Anterior cingulate cortex (tissue), 58 donors: ENCODE data around the gene IFT80.
A peak's percentile ranks its signal among the peaks of the same experiment; 100 is the strongest.
"Not testable (repeated sequence)": the region's sequence is repeated elsewhere in the genome, so short reads cannot be mapped to it uniquely, and the experiment has no call there.

Experiments used
- DNase-seq, 58 donors: peaks; one replicate each; lab custom pipeline; 2025; lab: John Stamatoyannopoulos, UW

The IFT80 gene

DNA sequence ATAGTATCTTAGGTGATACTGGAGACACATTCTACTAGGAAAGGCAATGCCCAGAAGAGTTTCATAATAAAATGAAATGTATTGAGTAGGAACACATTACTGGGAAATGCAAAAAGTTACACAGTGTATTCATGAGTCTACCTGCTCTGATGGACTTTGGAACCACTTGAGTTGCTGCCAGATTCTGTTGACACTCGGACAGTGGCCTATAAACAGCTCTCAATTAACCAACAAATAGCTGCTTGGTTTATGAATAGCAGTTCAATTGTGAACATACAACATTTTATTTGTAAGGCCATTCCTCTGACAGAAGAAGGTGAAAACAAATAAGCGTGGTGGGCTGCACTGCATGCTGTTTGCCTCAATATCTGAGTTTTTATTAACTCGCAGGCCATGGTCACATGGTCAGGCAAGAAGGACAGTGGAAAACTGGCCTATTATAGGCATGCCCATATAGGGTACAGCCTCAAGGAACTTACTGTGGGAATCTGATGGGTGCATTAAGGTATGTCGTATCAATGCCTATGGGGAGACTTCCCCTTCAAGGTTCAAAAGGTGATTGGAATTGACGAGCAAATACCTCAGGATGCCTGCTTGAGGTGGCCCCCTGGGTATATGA is 107.6 kb downstream of the IFT80 start:
- no peak for DNase-seq

DNA sequence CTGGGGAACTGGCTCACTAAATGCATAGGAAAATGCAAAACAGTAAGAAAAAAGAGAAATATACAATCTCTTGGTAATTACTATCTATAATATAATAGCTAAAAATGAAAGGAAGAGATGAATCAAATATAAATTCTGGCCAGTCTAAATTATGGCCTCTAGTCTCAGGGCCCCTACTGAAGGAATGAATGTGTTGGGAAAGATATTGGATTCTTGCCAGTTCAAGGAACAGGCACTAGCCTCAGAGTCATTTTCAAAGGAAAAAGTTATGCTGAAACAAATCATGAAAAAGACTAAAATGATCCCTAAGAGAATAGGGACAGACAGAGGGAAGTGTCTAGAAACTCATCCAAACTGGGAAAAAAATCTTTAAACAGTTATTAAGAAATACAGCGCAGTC is 111.4 kb downstream of the IFT80 start:
- DNase-seq, result no peak

DNA sequence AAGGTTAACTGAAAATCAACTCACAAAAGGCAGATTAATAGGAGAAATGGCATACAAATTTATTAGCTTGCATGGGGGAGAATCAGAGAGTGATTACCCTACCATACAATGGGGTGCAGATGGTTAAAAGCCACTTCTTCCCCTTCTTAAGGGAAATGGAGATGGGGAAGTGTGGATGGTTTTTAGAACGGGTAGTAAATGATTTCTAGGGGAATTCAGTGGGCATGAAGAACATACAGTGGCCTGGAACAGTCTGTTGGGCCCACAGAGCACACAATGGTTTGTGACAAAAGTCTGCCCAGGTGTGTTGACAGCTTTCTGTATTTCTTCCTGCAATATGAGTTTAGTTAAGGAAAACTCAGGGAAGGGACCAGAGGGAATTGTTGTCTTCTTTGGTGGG is 112.8 kb downstream of the IFT80 start:
- DNase-seq, result no peak

DNA sequence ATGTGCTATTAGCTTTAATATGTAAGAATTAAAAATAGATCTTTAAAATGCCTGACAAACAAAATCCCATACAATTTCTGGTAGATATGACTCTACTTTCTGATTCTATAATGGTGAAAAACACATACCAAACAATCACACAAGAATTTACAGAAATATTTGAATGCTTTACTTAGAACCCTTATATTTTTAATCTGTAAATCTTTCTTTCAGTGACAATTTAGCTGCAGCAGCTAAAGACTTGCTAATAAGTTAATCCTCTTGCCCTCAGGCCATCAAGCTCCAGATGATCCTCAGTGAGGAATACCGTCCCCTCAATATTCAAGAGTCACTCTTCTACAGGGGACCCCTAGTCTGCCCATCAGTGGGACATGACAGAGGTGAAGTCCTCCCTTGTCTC is 118.2 kb downstream of the IFT80 start:
- no peak for DNase-seq

DNA sequence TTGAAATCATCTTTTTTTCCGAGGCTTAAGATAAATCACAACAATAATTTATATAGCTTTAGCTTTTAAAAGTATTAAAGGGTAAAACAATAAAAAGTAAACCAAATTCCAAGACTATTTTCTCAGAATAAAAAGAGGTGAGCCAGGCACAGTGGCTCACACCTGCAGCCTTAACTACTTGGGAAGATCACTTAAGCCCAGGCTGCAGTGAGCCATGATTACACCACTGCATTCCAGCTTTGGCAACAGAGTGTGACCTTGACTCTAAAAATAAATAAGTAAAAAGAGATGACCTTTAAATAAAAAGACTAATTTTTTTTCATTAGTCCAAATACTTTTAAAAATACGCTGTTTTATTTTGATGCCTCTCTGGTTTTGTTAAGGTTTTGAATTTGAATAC is 119.4 kb downstream of the IFT80 start:
- no peak for DNase-seq

DNA sequence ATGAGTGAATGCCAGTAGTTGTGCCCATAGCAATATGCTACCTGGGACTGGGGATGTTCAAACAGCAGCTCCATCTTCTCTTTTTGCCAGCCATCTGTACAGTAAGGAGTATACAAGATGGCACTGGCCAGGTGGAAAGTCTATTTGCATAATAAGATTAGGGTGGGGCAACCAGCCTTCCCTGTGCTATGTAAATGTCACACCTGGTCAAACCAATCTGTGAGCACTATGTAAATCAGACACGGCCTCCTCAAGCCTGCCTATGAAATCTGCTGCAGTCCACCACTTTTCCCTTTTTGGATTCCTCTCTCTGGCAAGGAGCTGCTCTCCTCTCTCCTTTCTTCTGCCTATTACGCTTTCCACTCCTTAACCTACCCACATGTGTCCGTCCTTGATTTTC is 120.8 kb downstream of the IFT80 start:
- DNase-seq, result no peak

DNA sequence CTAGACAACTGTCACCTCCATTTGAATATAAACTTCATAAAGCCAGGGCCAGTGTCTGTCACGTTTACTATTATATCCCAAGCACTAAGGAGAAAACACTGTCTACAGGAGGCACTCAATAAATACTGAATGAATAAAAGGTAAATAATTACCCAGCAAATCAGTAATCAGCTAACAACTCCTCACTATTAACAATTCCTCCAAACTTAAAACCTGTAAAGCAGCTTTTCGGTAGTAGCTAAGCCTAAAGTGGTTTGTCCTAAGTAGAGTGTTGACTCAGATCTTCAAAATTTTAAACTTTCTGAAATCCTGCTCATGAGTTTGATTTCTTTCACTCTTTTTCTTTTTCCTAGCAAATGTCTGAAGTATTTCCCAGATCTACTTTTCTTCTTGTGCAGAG is 133.9 kb downstream of the IFT80 start:
- DNase-seq, result no peak

DNA sequence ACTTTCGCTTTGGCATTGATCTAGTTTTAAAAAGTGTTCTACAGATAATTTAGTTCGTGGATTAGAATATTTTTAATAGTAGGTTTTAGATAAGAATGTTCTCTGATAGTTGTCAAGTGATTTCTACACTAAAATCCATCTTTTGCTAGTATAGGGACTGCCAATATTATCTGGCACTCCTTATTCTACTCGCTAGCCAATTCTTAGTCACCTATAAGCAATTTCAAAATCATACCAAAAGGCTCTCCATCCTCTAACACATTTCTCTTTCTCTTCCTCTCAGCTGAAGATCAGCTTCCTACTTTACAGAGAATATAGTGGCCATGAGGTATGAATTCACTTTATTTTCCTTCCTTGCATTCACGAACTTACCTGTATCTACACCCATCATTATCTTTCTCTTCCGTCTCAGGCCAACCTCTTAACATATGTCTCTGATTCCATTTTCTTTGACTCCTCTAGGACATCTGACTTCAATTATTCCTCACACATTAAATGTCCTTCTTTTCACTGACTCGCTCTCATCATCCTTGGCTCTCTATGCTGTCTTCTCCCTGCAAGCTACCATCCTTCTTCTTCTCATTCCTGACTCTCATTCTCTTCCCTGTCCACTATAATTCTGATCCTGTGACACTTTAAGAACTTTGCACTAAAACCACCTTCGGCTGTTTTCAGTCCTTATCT is 138.3 kb downstream of the IFT80 start:
- no peak for DNase-seq

DNA sequence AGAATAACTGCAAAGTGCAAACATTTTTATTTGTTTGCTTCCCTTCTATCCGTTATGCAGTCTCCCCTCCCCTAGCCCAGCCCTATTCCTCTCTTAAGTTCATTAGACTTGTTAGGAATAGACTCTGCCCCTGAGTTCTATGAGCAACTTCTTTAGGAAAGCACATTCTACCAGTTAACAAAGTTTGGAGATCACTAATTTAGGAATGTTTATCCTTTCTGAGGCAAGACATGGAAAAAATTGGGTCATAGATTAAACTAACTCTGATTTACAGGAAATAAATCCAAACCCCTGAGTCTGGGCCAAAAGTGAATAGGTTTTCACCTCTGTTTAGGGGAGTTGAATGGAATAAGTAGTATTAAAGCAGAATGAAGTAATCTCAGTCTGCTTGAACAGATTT is 139.4 kb downstream of the IFT80 start:
- DNase-seq, result no peak

DNA sequence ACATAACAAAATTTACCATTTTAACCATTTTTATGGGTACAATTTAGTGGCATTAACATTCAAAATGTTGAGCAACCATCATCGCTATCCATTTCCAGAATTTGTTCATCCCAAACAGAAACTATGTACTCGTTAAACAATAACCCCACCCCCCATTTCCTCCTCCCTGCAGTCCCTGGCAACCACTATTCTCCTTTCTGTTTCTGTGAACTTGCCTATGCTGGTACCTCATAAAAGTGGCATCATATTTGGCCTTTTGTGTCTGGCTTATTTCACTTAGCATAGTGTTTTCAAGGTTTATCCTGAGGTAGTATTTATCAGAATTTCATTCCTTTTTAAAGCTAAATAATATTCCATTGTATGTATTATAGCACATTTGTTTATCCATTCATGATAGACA is 141.4 kb downstream of the IFT80 start:
- no peak for DNase-seq

DNA sequence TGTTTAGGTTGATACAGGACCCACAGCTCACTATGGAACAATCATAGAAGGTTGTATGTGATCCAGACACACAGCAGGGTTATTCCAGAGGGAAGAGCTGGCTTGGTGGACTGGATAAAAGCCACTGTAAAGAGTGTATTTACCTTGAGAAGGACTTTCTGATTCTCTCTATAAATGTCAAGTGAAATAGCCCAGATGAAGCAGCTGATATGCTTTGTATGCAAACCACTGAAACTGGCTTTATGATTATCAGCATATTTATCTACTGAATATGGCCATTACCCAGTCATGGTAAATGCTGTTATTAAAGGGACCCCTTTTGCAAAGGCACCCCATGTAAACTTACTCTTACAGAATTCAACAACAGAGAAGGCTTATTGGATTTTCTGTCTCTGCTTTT is 145.7 kb downstream of the IFT80 start:
- DNase-seq, result no peak

DNA sequence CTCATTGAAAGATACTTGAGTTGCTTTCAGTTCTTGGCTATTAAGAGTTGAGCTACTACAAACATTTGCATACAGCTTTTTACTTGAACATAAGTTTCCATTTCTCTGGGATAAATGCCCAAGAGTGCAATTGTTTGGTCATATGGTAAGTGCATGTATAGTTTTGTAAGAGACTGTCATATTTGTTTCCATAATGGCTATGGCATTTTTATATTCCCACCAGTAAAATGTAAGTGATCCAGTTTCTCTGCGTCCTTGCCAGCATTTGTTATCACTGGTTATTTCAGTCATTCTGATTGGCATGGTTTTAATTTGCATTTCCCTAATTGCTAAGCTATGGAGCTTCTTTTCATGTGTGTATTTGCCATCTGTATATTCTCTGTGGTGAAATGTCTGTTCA is 151.3 kb downstream of the IFT80 start:
- no peak for DNase-seq

DNA sequence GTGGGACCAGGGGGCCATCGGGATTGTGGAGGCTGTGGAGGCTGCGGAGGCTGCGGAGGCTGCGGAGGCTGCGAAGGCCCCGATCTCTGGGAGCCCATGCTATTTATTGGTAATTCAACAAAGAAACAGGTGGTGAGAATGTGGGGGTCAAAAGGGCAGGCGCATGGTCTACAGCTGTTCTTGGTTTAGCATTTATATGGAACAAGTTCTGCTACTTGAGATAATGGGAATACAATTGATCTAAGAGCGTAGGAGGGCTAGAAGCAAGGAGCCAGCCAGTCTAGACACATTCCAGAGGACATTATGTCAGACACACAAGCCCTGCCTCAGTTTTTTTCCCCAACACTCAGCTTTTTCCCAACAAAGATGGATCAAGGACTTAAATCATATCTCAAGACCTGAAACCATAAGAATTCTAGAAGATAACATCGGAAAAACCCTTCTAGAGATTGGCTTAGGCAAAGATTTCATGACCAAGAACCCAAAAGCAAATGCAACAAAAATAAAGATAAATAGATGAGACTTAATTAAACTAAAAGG is 153.7 kb downstream of the IFT80 start:
- DNase-seq, result no peak

DNA sequence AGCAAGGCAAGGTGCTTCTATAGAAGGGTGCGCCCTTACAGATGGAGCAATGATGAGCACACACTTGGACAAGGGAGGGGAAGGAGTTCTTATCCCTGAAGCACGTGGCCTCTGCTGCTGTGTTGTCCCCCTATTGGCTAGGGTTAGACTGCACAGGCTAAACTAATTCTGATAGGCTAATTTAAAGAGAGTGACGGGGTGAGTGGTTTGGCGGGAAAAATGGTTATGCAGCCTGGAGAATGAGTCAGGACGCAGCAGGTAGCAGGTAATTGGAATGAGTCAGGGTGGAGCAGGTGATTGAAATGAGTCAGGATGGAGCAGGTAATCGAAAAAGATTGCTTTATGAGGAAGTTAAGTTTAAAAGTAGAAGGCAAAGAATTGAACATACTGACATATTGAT is 158.3 kb downstream of the IFT80 start:
- DNase-seq, result not testable (repeated sequence)

DNA sequence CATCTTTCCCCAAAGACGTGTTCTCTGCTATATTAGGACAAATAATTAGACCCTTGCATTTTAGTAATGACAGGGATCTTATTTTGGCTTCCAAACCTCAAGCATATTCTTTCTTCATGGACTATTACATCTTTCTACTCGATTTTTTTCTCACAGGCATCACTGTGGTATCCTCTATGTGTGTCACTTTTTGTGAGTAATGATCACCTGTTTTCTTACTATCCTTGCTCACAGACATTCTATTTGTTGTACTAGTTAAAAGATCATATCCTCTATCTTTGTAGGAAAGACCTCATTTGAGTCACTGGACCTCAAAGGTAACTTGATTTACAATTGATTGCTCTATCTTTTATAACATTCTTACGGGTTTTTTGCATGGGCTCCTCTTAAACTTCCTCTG is 167.0 kb downstream of the IFT80 start:
- no peak for DNase-seq

DNA sequence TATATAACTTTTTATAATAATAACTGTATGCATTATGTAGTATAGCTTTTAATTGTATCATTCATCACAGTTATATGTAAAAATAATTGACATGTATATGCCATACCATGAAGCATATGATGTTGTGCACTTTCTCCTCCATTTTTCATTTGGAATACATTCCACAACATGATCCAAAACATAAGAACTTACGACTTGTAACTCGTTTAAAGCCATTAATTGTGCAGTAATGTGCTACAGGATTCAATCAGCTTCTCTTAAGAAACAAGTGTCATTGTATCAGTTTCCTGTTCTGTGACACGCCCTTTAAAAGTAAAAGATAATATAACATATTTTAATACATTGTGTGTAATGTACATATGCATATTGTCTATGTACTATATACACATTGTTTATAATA is 171.6 kb downstream of the IFT80 start:
- no peak for DNase-seq

DNA sequence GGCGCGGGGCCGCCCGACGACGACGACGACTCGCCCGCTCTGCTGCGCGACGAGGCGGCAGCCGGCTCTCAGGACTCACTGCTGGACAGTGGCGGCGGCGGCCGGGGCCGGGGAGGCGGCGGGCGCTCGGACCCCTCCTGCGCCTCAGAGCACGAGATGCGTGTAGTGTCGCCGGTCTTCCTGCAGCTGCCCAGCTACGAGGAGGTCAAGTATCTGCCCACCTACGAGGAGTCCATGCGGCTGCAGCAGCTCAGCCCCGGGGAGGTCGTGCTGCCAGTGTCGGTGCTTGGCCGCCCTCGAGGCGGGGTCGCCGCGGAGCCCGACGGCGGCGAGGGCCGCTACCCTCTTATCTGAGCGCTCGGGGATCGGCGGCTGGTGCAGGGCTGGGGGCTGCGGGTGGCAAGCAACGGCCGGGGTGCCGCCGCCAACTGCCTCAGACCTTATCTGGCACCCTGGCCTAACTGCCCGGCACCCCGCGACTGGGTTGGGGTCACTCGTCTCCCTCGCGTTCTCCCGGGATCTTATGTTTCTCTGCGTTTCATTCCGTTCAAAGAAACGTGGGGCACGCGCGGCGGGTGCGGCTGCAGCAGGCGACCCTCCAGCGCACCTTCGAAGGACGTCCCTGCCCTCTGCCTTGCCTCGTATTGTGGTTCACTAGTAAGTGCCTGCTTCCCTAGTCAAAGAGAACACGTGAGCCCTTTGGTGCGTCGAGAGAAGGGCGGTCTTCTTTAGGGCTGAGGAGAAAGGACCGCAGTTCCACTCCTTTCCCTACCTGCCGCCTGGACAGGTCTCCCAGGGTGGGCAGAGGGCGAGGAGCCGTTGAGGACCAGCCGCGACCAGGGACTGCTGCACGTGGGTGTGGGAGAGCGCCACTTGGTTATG is 172.8 kb downstream of the IFT80 start:
- DNase-seq, result peak in 3 of 58 donors; percentile 3 to 11 (median 4)

DNA sequence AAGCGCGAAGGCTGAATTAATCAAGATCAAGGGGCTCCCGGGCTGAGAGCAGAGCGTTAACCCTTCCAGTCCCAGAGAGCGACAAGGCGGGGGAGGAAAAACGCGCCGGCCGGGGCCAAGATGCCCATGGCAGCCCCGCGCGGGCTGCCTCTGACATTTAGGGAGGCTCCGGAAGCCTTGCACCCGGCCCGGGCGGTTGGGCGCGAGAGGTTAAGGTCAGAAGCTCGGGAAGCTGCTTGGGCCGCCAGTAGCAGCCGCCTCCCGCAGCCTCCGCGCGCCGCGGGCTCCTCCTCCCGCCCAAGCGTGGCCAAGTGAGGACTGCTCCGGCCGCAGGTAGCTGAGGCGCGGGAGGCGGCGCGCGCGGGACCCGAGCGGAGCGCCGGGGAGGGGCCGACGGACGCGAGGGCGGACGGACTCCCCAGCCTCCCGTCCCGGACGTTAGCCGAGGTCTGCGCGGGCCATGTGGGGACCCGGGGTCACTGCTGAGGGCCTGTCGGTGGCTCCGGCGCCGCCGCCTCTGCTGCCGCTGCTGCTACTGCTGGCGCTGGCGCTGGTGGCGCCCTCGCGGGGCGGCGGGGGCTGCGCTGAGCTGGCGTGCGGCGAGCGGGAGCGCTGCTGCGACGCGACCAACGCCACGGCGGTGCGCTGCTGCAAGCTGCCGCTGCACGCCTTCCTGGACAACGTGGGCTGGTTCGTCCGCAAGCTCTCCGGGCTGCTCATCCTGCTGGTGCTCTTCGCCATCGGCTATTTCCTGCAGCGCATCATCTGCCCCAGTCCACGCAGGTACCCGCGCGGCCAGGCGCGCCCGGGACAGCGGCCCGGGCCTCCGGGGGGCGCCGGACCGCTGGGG is 173.6 kb downstream of the IFT80 start, which contains the start of gene C3orf80:
C3orf80 (plus strand) TSS at position 247 of the 850 bp plus-strand sequence; CDS start at position 461, 214 bp downstream.
- peak in 49 of 58 donors; percentile 9 to 78 (median 49) for DNase-seq

DNA sequence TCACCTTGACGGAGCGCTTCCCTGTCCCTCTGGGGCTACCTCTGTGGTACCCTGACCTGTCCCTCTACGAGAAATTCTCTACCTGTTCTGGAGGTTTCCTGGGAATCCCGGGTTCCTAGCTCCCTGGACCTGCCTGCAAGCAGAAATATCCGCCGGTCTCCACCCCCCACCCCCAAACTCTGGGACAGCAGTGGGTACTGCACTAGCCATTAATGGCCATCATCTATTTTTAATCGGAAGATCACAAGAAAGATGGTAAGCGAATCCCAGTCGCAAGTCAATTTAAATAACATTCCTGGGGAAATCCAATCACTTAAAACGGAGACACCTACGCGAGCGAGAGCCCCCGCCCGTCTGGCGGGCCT is 174.2 kb downstream of the IFT80 start:
- DNase-seq, result peak in 5 of 58 donors; percentile 10 to 68 (median 29)

DNA sequence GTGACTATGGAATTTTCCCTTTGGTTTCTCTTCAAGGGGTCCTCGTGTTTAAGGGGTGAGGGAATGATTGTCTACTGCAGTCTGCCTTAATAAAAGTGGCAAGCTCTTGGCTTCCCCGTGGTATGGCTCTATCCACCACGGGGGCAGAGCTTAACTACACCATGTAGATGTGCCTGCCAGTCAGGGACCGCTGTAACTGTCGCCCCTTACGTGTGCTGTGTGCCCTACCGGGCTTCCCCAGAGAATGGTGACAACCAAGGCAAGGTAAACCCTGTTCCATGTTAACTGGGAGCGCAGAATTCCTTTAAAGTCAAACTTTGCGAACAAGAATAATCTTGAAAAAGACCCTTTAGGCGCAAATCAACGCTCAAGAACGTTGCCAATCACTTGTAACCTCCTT is 174.8 kb downstream of the IFT80 start:
- DNase-seq, result peak in 10 of 58 donors; percentile 1 to 60 (median 20)
